Body of pancreas (tissue), 4 donors: Measurements from ENCODE around the gene CDK14.

Experiments used
- POLR2A ChIP-seq, 3 donors: fragments of 450-650 bp; IDR thresholded peaks; one replicate each; pipeline ENCODE4 v1.6.1; 2016; ENCODE audit warnings: antibody characterized with exemption in 3 of 3, mild to moderate bottlenecking in 2 of 3
- TF ChIP-seq, protein P1 (sequence below), 7 experiments: fragments of 450-650 bp in 4 of 7; fragments of 200-600 bp in 3 of 7; sonication (generic) in 3 of 7; IDR thresholded peaks; one replicate each; pipeline ENCODE4 v1.5.1; 2016 to 2019; ENCODE audit warnings: antibody characterized with exemption in 7 of 7

DNA sequence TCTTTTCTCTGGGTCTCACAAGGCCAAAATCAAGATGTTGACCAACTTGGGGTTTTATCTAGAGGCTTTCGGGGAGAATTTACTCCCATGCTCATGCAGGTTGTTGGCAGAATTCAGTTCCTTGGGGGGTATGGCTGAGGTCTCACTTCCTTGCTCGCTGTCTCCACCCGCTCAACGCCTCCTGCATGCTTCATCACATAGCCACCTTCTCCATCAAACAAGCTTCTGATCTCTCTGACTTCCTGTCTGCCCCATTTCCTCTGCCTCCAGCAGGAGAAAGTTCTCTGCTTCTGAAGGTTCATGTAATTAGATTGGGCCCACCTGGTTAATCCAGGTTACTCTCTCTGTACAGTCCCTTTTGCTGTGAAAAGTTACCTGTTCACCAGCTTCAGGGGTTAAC is 489.1 kb downstream of the CDK14 start:
- TF ChIP-seq, protein P1, sequence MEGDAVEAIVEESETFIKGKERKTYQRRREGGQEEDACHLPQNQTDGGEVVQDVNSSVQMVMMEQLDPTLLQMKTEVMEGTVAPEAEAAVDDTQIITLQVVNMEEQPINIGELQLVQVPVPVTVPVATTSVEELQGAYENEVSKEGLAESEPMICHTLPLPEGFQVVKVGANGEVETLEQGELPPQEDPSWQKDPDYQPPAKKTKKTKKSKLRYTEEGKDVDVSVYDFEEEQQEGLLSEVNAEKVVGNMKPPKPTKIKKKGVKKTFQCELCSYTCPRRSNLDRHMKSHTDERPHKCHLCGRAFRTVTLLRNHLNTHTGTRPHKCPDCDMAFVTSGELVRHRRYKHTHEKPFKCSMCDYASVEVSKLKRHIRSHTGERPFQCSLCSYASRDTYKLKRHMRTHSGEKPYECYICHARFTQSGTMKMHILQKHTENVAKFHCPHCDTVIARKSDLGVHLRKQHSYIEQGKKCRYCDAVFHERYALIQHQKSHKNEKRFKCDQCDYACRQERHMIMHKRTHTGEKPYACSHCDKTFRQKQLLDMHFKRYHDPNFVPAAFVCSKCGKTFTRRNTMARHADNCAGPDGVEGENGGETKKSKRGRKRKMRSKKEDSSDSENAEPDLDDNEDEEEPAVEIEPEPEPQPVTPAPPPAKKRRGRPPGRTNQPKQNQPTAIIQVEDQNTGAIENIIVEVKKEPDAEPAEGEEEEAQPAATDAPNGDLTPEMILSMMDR (IDR thresholded peaks at IDR 0.05): no peak
- no peak for TF ChIP-seq POLR2A (IDR thresholded peaks at IDR 0.05)
